Measurements from ENCODE around the gene IQSEC1. TPM values are rescaled to one million over a fixed set of nuclear protein-coding genes. Genes with fewer than 3 reads are reported as not detected.

Gene IQSEC1
- total and polyA plus RNA-seq, 2 donors (not counting 1 experiment from before 2014, with no cell fraction given) = 96.7 to 222 TPM

GRCh38 chr3:13016721-13017255 is 56.4 kb downstream of the IQSEC1 start:
- peaks cover 88% of the 10 kb centered on the region in 2 donors for H3K4me1 ChIP-seq (ENCODE audit: control insufficient read depth in 2 of 2, insufficient read depth in 2 of 2, low read length in 2 of 2)
- intact Hi-C loops (cut with micrococcal nuclease) = loop anchor here (1.0 kb wide), 1 partner anchor 57 kb away; the partner anchor contains the start of gene IQSEC1
- DNase-seq (no peak), ATAC-seq (ENCODE audit: low read depth) (no peak)
- Mint-ChIP-seq H3K9me3 (ENCODE audit: insufficient read depth) (no peaks in the 10 kb centered on the region), H3K4me1 (peaks cover 86% of the 10 kb centered on the region), H3K27ac (peak overlapping the region; percentile 95), H3K4me3 (peak overlapping the region; percentile 100), H3K27me3 (no peaks in the 10 kb centered on the region)
- 34% methylated on average over 9 of the region's 9 CpGs for WGBS (ENCODE audit: insufficient coverage)
- H3K36me3 ChIP-seq (replicated peaks in 1 of 2; ENCODE audit: control extremely low read depth in 1 of 2, control insufficient read depth in 1 of 2, extremely low read depth in 1 of 2, insufficient read depth in 2 of 2, low read length in 1 of 2) = peaks cover 0 to 55% of the 10 kb centered on the region in 2 experiments
- peaks cover 100% of the 10 kb centered on the region for H3K79me2 ChIP-seq (ENCODE audit: control insufficient read depth, insufficient read depth, low read length)
- POLR2A ChIA-PET = no interaction called here
- no peaks in the 10 kb centered on the region for H3K27me3 ChIP-seq (replicated peaks in 1 of 4; ENCODE audit: control extremely low read depth in 1 of 4, control insufficient read depth in 3 of 4, insufficient read depth in 4 of 4, low read length in 3 of 4)
- peak overlapping the region; percentile 94 for H3K4me2 ChIP-seq (replicated peaks; ENCODE audit: low read depth, low read length, poor library complexity, severe bottlenecking)
- CTCF ChIA-PET = interaction anchor here (8.7 kb wide), 1 partner anchor 19 kb away, joined by 108 read pairs; no protein-coding TSS in a partner anchor
- peak overlapping the region; percentile 0 to 68 (median 54) for H3K4me3 ChIP-seq (ENCODE audit: control extremely low read depth in 1 of 5, extremely low read depth in 1 of 5, insufficient read depth in 1 of 5, low read depth in 2 of 5, low read length in 4 of 5)
- peak overlapping the region; percentile 96 to 97 for H3K27ac ChIP-seq (ENCODE audit: low read length in 2 of 2)
- H3K9ac ChIP-seq (ENCODE audit: low read length) = peak overlapping the region; percentile 72
- no peaks in the 10 kb centered on the region for H3K9me3 ChIP-seq (ENCODE audit: control extremely low read depth in 1 of 3, control insufficient read depth in 2 of 3, insufficient read depth in 1 of 3, low read length in 2 of 3)
- TF ChIP-seq, protein P1, sequence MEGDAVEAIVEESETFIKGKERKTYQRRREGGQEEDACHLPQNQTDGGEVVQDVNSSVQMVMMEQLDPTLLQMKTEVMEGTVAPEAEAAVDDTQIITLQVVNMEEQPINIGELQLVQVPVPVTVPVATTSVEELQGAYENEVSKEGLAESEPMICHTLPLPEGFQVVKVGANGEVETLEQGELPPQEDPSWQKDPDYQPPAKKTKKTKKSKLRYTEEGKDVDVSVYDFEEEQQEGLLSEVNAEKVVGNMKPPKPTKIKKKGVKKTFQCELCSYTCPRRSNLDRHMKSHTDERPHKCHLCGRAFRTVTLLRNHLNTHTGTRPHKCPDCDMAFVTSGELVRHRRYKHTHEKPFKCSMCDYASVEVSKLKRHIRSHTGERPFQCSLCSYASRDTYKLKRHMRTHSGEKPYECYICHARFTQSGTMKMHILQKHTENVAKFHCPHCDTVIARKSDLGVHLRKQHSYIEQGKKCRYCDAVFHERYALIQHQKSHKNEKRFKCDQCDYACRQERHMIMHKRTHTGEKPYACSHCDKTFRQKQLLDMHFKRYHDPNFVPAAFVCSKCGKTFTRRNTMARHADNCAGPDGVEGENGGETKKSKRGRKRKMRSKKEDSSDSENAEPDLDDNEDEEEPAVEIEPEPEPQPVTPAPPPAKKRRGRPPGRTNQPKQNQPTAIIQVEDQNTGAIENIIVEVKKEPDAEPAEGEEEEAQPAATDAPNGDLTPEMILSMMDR (IDR thresholded peaks at IDR 0.05) = no peak
- no peak for TF ChIP-seq EZH2 (IDR thresholded peaks at IDR 0.05; ENCODE audit: borderline replicate concordance, insufficient read depth, low read depth, low read length, poor library complexity, severe bottlenecking)
- no peaks in the 10 kb centered on the region for H4K20me1 ChIP-seq (ENCODE audit: control insufficient read depth, insufficient read depth, low read length, poor library complexity, severe bottlenecking)
- peak overlapping the region; percentile 40 for H2AFZ ChIP-seq (ENCODE audit: insufficient read depth, low read depth, low read length, poor library complexity, severe bottlenecking)

DNA sequence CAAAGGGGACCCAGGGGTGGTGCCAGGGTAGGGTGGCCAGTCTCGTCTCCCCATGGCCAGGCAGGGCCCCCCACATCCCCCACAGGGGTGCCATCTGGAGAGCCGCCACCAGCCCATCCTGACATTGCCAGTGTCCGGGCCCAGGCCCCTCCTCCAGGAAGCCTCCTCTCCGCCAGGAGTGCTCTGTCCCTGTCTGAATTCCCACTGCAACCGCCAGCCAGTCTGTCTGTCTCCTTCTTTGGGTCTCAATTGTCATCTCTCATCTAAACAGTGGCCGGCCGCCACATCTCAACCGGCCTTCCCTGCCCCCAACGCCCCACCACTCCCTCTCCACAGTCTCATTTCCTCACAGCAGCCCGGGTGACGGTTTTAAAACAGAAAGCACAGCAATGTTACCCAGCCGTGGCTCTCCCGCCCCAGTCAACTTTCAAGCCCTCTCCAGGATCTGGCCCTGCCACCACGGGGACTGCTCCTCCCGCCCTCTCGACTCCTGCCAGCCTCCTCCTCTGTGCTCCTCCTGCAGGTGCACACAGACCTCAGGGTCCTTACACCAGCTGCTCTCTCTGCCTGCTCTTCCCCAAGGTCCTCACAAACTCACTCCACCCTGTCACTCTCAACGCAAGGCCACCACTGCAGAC is 57.0 kb downstream of the IQSEC1 start:
- H3K4me3 ChIP-seq (ENCODE audit: control extremely low read depth in 1 of 5, extremely low read depth in 1 of 5, insufficient read depth in 1 of 5, low read depth in 2 of 5, low read length in 4 of 5) = peak overlapping the region; percentile 21 to 68 (median 54)
- H4K20me1 ChIP-seq (ENCODE audit: control insufficient read depth, insufficient read depth, low read length, poor library complexity, severe bottlenecking) = no peaks in the 10 kb centered on the region
- Mint-ChIP-seq H3K4me3 (peak overlapping the region; percentile 100), H3K27ac (peak overlapping the region; percentile 95), H3K9me3 (ENCODE audit: insufficient read depth) (no peaks in the 10 kb centered on the region), H3K27me3 (no peaks in the 10 kb centered on the region), H3K4me1 (peaks cover 91% of the 10 kb centered on the region)
- ATAC-seq (ENCODE audit: low read depth) = peak; percentile 39
- peak overlapping the region; percentile 72 for H3K9ac ChIP-seq (ENCODE audit: low read length)
- H3K79me2 ChIP-seq (ENCODE audit: control insufficient read depth, insufficient read depth, low read length) = peaks cover 98% of the 10 kb centered on the region
- H3K4me2 ChIP-seq (replicated peaks; ENCODE audit: low read depth, low read length, poor library complexity, severe bottlenecking) = peak overlapping the region; percentile 94
- TF ChIP-seq EZH2 (IDR thresholded peaks at IDR 0.05; ENCODE audit: borderline replicate concordance, insufficient read depth, low read depth, low read length, poor library complexity, severe bottlenecking) = no peak
- TF ChIP-seq, protein P1 (IDR thresholded peaks at IDR 0.05) = no peak
- H3K27me3 ChIP-seq (replicated peaks in 1 of 4; ENCODE audit: control extremely low read depth in 1 of 4, control insufficient read depth in 3 of 4, insufficient read depth in 4 of 4, low read length in 3 of 4) = no peaks in the 10 kb centered on the region
- H3K36me3 ChIP-seq (replicated peaks in 1 of 2; ENCODE audit: control extremely low read depth in 1 of 2, control insufficient read depth in 1 of 2, extremely low read depth in 1 of 2, insufficient read depth in 2 of 2, low read length in 1 of 2) = peaks cover 0 to 55% of the 10 kb centered on the region in 2 experiments
- peaks cover 93 to 94% of the 10 kb centered on the region in 2 donors for H3K4me1 ChIP-seq (ENCODE audit: control insufficient read depth in 2 of 2, insufficient read depth in 2 of 2, low read length in 2 of 2)
- no peaks in the 10 kb centered on the region for H3K9me3 ChIP-seq (ENCODE audit: control extremely low read depth in 1 of 3, control insufficient read depth in 2 of 3, insufficient read depth in 1 of 3, low read length in 2 of 3)
- CTCF ChIA-PET = interaction anchor here (1.1 to 8.7 kb wide), 3 partner anchors 12 to 72 kb away, joined by 4 to 108 read pairs (median 6); no protein-coding TSS in a partner anchor
- POLR2A ChIA-PET = interaction anchor here (0.6 to 1.9 kb wide), 8 partner anchors 9 to 398 kb away, joined by 3 to 9 read pairs (median 4); no protein-coding TSS in a partner anchor
- H3K27ac ChIP-seq (ENCODE audit: low read length in 2 of 2) = peak overlapping the region; percentile 96 to 97
- H2AFZ ChIP-seq (ENCODE audit: insufficient read depth, low read depth, low read length, poor library complexity, severe bottlenecking) = peak overlapping the region; percentile 40
- DNase-seq = peak; percentile 90
- WGBS (ENCODE audit: insufficient coverage) = 2% methylated on average over 16 of the region's 17 CpGs
- intact Hi-C loops (cut with micrococcal nuclease) = loop anchor here (1.0 kb wide), 1 partner anchor 57 kb away; the partner anchor contains the start of gene IQSEC1
